HG02588 (cell line): ENCODE measurements around the gene R3HDM2.

Experiments
- ATAC-seq: cut with Tn5 transposase; IDR thresholded peaks from one replicate; pipeline ENCODE4 v1.9.1; 2021; ENCODE audit warnings: mild to moderate bottlenecking, moderate library complexity; ENCODE audit not compliant: unreplicated experiment

R3HDM2 gene

DNA sequence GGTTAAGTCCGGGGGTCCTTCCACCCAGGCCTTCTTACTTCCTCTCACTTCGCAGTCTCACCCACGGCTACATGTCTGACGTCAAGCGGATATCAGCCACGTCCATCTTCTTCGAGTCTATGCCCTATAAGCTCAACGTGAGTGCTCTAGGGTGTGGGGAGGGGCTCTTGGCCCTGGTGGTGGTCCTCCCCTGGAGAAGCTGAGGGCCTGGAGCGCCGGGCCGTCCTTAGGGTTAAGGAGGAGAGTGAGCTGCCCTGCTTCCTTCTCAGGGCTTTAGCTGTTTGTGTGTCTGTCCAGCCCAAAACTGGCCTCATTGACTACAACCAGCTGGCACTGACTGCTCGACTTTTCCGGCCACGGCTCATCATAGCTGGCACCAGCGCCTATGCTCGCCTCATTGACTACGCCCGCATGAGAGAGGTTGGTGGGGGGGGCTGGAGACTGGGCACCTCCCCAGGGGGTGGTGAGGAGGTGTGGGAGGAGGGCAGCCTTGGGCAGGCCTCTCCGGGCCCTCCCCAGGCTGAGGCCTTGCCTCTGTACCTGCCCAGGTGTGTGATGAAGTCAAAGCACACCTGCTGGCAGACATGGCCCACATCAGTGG lies 198.6 kb downstream of the R3HDM2 start:
- ATAC-seq = no peak

- ATAC-seq = no peak
These were observed 199.4 kb downstream of the R3HDM2 start for GRCh38 chr12:57231276-57232021.

DNA sequence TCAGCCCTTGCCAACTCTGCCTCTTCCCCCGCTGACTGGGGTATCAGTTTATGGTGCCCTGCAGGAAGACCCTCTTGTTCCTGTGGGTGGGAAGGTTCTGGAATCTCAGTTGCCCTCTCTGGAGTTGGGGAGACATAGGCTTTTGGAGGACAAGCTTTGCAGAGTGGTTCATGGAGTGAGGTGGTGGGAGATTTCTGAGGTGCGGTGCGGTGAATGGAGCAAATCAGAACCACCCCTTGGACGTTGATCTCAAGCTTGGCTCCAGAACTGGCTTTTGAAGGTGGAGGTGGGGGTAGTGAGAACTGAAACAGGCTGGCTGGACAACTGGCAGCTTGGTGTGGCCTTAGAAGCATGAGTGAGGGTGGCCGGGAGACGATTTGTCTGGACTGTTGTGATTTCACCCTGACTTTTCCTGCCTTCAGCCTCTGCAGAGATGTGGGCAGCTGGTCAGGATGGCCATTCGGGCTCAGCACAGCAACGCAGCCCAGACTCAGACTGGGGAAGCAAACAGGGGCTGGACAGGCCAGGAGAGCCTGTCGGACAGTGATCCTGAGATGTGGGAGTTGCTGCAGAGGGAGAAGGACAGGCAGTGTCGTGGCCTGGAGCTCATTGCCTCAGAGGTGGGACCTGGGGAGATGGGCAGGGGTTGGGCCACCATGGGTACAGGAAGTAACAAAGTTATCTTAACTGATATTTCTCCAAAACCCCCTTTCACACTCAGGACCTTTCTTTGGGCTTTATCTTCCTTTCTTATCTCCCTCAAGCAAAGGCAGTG lies 200.3 kb downstream of the R3HDM2 start:
- ATAC-seq = no peak

- peak; percentile 64 for ATAC-seq
These were observed 201.0 kb downstream of the R3HDM2 start, which contains the start of gene SHMT2 for GRCh38 chr12:57229634-57230380. SHMT2 (plus strand) TSS chr12:57229711; CDS start chr12:57229779, 68 bp downstream.

GRCh38 chr12:57229046-57229633 lies 201.7 kb downstream of the R3HDM2 start:
- no peak for ATAC-seq

GRCh38 chr12:57227315-57228115 lies 203.3 kb downstream of the R3HDM2 start:
- no peak for ATAC-seq

GRCh38 chr12:57226588-57227314 lies 204.1 kb downstream of the R3HDM2 start:
- no peak for ATAC-seq

- no peak for ATAC-seq
These were observed 205.1 kb downstream of the R3HDM2 start for GRCh38 chr12:57225680-57226210.

DNA sequence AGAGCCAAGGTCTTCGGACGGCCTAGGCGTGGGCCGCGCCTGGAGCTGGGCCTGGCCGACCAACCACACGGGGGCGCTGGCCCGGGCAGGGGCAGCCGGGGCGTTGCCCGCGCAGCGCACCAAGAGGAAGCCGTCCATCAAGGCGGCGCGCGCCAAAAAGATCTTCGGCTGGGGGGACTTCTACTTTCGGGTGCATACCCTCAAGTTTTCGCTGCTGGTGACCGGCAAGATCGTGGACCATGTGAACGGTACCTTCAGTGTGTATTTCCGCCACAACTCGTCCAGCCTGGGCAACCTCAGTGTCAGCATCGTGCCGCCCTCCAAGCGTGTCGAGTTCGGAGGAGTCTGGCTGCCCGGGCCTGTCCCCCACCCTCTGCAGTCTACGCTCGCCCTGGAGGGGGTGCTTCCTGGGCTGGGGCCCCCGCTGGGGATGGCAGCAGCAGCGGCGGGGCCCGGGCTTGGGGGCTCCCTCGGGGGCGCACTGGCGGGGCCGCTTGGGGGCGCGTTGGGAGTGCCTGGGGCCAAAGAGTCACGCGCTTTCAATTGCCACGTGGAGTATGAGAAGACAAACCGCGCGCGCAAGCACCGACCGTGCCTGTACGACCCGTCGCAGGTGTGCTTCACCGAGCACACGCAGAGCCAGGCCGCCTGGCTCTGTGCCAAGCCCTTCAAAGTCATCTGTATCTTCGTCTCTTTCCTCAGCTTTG lies 205.7 kb downstream of the R3HDM2 start:
- no peak for ATAC-seq

DNA sequence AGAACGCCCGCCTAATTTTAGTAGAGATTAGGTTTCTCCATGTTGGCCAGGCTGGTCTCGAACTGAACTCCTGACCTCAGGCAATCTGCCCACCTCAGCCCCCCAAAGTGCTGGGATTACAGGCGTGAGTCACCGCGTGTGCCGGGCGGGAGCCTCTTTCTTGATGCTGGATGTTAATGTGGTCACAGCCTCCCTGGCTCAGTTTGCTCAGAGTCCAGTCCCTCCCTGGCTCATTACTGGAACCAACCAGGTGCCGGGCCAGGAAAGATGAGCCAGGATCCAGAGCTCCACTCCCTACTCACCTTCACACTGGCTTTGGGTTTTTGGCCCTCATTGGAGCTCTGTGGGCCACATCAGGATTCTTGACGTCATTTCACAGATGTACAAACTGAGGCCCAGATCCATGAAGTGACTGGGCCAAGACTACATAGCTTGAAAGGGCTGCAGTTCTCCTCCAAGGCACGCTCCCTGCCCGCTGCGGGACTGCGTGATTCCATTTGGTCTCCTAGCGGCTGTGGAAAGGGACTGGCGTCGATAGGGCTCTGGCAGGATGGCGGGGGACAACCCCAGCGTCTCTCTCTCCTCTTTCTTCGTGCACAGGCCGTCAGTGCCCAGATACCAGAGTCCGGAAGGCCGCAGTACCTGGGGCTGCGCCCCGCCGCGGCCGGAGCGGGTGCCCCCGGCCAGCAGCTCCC lies 206.4 kb downstream of the R3HDM2 start:
- no peak for ATAC-seq

DNA sequence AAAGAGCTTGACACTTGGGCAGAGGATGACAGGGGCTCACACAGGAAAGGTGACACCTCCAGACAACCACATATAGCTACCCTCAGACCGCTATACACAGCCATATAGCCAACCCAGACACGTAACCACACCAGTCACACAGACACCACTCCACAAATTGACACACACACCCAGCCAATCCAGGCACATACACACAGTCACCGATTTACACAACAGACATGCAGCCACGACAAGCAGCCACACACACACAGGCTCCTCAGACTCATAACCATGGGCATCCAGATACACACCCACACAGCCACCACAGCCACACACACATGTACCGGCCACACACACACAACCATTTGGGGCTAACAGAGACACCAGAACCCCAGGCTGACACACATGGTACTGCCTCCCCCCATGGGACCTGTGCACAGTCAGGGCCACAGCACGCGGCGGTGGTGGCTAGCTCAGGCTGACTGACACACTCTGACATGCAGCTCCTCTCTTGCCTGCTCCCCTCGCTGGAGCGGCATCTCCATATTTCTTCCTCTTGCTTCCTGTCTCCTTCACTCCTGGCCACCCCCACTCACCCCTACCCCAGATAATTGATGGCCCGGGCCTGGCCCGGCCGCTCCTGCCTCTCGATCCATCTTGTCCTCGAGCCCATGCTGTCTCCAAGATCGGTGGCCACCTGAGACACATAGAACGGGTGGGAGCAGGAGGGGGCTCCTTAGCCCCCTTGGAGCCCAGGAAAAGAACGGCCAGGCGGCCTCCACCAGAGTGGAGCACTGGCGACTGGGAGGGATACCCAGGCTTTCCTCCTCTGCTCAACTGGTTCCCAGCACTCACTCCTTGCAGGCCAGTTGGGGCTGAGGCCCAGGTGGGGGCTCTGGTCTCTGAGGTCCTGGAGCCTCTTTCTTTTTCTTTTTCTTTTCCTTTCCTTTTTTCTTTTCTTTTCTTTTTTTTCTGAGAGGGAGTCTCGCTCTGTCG lies 207.4 kb downstream of the R3HDM2 start:
- ATAC-seq = no peak

- no peak for ATAC-seq
These were observed 208.3 kb downstream of the R3HDM2 start for GRCh38 chr12:57222286-57223190.

DNA sequence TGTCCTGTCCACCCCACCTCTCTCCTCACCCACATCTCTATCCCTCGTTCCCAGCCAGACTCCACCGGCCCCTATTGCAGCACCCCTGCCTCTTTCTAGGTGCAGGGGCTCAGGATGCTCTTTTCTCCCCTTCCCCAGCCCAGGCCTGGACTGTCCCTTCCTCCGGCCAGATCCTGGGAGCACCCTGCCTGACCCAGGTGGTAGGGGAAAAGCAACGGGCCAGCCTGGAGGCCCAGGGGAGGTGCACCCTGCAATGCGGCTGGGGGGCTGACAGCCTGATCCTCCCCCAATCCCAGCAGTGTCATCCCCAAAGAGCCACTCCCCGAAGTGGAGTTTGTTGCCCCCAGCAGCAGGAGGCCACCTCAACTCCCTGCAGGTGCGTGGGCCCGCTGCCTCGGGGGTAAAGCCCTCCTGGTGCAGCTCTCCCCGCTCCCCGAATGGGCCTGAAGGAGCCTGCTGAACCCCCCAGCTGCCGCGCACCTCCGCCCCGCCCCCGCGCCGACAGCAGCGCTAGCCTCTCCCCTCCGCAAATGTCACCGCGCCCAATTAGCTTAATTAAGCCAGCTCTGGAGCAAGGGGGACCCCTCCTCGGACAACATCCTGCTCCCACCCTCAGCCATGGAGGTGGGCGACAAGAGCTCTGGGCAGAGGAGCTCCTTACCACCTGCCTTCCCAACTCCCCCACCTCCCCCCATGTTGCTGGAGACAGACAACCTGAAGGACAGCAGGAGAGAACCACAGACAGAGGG lies 209.5 kb downstream of the R3HDM2 start:
- ATAC-seq = no peak

- no peak for ATAC-seq
These were observed 210.1 kb downstream of the R3HDM2 start for GRCh38 chr12:57220770-57221168.
